ENCODE measurements around the gene P2RX7.

DNA sequence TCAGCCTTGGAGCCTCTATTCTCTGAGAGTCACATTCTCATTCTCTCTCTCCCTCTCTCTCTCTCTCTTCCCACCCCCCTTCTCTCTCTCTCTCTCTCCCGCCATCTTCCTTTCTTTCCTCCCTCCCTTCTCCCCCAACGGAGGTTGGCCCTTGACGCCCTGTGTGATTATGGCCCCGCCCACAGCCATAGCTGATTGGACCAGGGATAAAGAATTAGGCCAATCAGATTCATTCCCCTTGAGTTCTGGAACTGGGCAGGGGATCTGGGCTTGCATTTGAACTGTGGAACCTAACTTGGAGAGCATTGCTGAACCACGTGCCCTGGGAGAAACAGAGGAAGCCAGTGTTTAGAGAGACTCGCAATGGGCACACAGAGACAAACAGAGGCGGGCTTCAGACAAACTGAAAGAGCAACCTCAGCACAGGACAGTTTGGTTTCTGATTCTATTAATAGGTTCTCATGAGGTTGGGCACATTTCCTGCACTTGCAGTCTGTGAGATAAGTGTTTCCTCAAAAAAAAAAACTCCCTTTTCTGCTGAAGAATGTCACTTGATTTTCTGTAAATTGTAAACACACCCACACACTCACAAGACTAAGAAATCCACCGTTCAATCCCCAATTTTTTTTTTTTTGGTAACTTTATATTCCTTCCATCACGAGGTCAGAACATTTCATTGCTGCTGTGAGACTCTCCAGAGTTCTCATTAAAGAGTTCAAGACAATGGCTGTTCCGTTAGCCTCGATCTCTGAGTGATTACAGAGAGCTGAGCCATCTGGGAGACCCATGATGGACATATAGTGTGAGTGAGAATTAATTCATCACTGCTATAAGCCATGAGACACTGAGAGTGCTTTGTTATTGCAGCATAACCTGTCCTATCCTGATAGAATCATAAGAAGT, 3.5 kb upstream of the P2RX7 start:
- TF ChIP-seq, protein P1, sequence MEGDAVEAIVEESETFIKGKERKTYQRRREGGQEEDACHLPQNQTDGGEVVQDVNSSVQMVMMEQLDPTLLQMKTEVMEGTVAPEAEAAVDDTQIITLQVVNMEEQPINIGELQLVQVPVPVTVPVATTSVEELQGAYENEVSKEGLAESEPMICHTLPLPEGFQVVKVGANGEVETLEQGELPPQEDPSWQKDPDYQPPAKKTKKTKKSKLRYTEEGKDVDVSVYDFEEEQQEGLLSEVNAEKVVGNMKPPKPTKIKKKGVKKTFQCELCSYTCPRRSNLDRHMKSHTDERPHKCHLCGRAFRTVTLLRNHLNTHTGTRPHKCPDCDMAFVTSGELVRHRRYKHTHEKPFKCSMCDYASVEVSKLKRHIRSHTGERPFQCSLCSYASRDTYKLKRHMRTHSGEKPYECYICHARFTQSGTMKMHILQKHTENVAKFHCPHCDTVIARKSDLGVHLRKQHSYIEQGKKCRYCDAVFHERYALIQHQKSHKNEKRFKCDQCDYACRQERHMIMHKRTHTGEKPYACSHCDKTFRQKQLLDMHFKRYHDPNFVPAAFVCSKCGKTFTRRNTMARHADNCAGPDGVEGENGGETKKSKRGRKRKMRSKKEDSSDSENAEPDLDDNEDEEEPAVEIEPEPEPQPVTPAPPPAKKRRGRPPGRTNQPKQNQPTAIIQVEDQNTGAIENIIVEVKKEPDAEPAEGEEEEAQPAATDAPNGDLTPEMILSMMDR (IDR thresholded peaks at IDR 0.05): no peak
- TF ChIP-seq EP300 (IDR thresholded peaks at IDR 0.05): no peak

Data from ovary (tissue), 3 donors.